ENCODE measurements around the gene SLC9A9.

- no peak for TF ChIP-seq CTCF (conservative IDR thresholded peaks at IDR 0.05; ENCODE audit: low read depth, low read length)
- TF ChIP-seq EZH2 (IDR thresholded peaks at IDR 0.05; ENCODE audit: borderline replicate concordance, low read depth, low read length, poor library complexity, severe bottlenecking) = no peak
These were observed 535.0 kb downstream of the SLC9A9 start for GRCh38 chr3:143313025-143313892.
